Calu3 (cell line): ENCODE data around the gene HOXC10. TPM values are rescaled to one million over a fixed set of nuclear protein-coding genes. Genes with fewer than 3 reads are reported as not detected.

Source experiments
- BruUV-seq: library from RNA; stranded (reverse); fragments of 400-500 nt; replicated peaks from 2 replicates; lab custom pipeline; 2021; lab: Mats Ljungman, UMichigan
- CTCF ChIA-PET: fragments of 300-600 bp; sonication (Branson Sonifier 250); formaldehyde crosslinking; loops from one replicate; lab custom pipeline; 2022; ENCODE audit warnings: antibody characterized with exemption; lab: Charles Lee
- DNase-seq: peaks from one replicate; pipeline ENCODE4 v3.0.0; 2022
- H3K27ac Mint-ChIP-seq: one replicate; pipeline ENCODE4 v1.8.0; 2022; ENCODE audit warnings: mixed read lengths; ENCODE audit not compliant: unreplicated experiment
- H3K27me3 Mint-ChIP-seq: one replicate; pipeline ENCODE4 v1.8.0; 2022; ENCODE audit warnings: mixed read lengths; ENCODE audit not compliant: unreplicated experiment
- H3K36me3 Mint-ChIP-seq: one replicate; pipeline ENCODE4 v1.8.0; 2022; ENCODE audit warnings: mild to moderate bottlenecking, moderate library complexity, mixed read lengths; ENCODE audit not compliant: insufficient read depth, unreplicated experiment
- H3K4me1 Mint-ChIP-seq: one replicate; pipeline ENCODE4 v1.8.0; 2022; ENCODE audit warnings: mild to moderate bottlenecking, low read depth, mixed read lengths; ENCODE audit not compliant: unreplicated experiment
- H3K4me3 Mint-ChIP-seq: one replicate; pipeline ENCODE4 v1.8.0; 2022; ENCODE audit warnings: mild to moderate bottlenecking, low read depth, moderate library complexity, mixed read lengths; ENCODE audit not compliant: unreplicated experiment
- H3K9me3 Mint-ChIP-seq: one replicate; pipeline ENCODE4 v1.8.0; 2022; ENCODE audit warnings: low read depth, mixed read lengths; ENCODE audit not compliant: unreplicated experiment
- intact Hi-C: fragments of 100-400 bp; cut with micrococcal nuclease; formaldehyde crosslinking; loops from one replicate; pipeline ENCODE4 v1.10.0; 2022; ENCODE audit not compliant: unreplicated experiment
- total RNA-seq: library from RNA; stranded (reverse); gene quantifications from 2 replicates; pipeline ENCODE4 v1.2.3, GENCODE V29; 2022
- TF ChIP-seq, protein P1 (sequence below): fragments of 200-600 bp; IDR thresholded peaks from one replicate; pipeline ENCODE4 v1.8.0; 2022; ENCODE audit warnings: antibody characterized with exemption; ENCODE audit not compliant: unreplicated experiment

Gene HOXC10
- total RNA-seq, 1 experiment from 2014 or later = 0.71 TPM

GRCh38 chr12:54011665-54012532 lies 27.0 kb downstream of the HOXC10 start:
- TF ChIP-seq, protein P1, sequence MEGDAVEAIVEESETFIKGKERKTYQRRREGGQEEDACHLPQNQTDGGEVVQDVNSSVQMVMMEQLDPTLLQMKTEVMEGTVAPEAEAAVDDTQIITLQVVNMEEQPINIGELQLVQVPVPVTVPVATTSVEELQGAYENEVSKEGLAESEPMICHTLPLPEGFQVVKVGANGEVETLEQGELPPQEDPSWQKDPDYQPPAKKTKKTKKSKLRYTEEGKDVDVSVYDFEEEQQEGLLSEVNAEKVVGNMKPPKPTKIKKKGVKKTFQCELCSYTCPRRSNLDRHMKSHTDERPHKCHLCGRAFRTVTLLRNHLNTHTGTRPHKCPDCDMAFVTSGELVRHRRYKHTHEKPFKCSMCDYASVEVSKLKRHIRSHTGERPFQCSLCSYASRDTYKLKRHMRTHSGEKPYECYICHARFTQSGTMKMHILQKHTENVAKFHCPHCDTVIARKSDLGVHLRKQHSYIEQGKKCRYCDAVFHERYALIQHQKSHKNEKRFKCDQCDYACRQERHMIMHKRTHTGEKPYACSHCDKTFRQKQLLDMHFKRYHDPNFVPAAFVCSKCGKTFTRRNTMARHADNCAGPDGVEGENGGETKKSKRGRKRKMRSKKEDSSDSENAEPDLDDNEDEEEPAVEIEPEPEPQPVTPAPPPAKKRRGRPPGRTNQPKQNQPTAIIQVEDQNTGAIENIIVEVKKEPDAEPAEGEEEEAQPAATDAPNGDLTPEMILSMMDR = no peak
- no peak overlapping the region for H3K4me3 Mint-ChIP-seq
- H3K9me3 Mint-ChIP-seq = no peaks in the 10 kb centered on the region
- intact Hi-C loops = no loop called here
- no peak overlapping the region for H3K27ac Mint-ChIP-seq
- DNase-seq = no peak
- peaks cover 12% of the 10 kb centered on the region for H3K4me1 Mint-ChIP-seq
- CTCF ChIA-PET = interaction anchor here (0.6 kb wide), 2 partner anchors 181 to 284 kb away, joined by 3 read pairs; no protein-coding TSS in a partner anchor
- H3K36me3 Mint-ChIP-seq = peaks cover under 1% of the 10 kb centered on the region
- no TSS peak for BruUV-seq
- H3K27me3 Mint-ChIP-seq = peaks cover 93% of the 10 kb centered on the region

DNA sequence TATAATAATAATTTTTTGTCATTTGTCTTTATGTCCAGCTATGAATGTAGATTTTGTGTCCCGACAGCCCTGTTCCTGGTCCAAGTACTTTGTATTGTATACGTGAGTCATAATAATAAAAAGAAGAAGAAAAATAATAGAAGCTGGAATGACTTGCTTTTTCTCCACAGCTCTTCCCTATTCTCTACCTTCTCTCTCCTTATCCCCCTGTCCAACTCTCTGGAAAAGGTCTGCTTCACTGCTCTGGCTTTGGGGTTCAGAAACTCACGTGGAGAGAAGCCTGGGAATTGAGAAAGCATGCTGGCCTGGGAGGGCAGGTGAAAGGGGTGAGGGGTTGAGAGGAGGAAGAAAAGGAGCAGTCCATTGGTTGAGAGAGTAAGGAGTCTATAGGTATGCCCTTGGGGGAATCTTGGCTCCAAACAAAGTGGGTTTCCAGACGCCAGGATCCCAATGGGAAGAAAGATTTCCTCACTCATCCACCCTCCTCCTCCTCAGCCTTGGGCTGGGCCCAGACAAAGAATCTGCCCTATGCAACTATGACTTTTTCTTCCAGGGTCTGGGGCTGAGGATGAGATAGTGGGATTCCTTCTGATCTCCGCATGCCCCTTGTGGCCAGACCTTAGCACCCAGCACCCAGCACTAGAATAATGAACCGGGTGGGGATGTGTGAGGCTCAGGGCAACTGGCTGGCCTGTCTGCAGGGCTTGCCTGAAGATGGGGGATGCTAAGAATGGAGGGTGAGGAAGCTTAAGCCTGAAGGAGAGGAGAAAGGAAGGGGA lies 27.9 kb downstream of the HOXC10 start:
- Mint-ChIP-seq H3K36me3 (peaks cover 10% of the 10 kb centered on the region), H3K27me3 (peaks cover 93% of the 10 kb centered on the region), H3K4me1 (peaks cover 12% of the 10 kb centered on the region), H3K27ac (no peak overlapping the region), H3K4me3 (no peak overlapping the region), H3K9me3 (no peaks in the 10 kb centered on the region)
- BruUV-seq = no TSS peak
- intact Hi-C loops = no loop called here
- DNase-seq = no peak
- CTCF ChIA-PET = interaction anchor here (0.6 kb wide), 1 partner anchor 180 kb away, joined by 3 read pairs; no protein-coding TSS in a partner anchor
- TF ChIP-seq, protein P1 = no peak

DNA sequence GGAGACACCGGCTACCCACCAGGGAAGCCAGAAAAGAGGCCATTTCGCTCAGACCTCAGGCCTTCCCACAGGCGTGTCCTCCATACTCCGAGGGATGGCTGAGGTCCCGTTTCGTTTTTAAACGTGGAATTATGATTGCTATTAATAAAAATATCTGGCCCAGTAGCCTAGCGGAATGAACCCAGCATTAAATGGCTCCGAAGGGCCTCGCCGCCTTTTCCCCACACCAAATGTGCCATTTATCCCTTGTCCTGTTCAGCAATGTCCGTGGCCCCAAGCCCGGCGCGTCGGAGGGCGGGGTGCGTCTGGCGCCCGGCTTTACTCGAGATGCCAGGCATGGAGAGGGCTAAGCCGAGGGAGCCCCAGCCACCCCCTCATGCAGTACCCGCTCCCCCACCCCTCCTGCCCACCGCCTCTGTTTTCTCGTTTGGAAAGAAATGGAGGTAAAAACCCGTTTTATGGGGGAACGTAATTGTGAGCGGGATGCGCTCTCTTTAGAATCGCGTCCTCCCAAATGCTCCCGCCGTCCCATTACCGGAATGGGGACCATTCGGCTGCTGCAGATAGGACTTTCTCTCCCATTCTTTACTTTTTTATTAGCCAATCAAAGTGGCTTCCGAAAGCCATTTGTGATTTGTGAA lies 29.6 kb downstream of the HOXC10 start:
- peaks cover 80% of the 10 kb centered on the region for H3K27me3 Mint-ChIP-seq

More for the DNA sequence above, 29.6 kb downstream of the HOXC10 start:
- no peak for DNase-seq
- intact Hi-C loops = no loop called here
- TF ChIP-seq, protein P1 = no peak
- H3K9me3 Mint-ChIP-seq = no peaks in the 10 kb centered on the region
- no peak overlapping the region for H3K27ac Mint-ChIP-seq
- BruUV-seq = no TSS peak
- no peak overlapping the region for H3K4me3 Mint-ChIP-seq
- CTCF ChIA-PET = no interaction called here
- peaks cover 12% of the 10 kb centered on the region for H3K4me1 Mint-ChIP-seq
- H3K36me3 Mint-ChIP-seq = peaks cover 11% of the 10 kb centered on the region
